ENCODE results near the gene FUS.

The FUS gene

DNA sequence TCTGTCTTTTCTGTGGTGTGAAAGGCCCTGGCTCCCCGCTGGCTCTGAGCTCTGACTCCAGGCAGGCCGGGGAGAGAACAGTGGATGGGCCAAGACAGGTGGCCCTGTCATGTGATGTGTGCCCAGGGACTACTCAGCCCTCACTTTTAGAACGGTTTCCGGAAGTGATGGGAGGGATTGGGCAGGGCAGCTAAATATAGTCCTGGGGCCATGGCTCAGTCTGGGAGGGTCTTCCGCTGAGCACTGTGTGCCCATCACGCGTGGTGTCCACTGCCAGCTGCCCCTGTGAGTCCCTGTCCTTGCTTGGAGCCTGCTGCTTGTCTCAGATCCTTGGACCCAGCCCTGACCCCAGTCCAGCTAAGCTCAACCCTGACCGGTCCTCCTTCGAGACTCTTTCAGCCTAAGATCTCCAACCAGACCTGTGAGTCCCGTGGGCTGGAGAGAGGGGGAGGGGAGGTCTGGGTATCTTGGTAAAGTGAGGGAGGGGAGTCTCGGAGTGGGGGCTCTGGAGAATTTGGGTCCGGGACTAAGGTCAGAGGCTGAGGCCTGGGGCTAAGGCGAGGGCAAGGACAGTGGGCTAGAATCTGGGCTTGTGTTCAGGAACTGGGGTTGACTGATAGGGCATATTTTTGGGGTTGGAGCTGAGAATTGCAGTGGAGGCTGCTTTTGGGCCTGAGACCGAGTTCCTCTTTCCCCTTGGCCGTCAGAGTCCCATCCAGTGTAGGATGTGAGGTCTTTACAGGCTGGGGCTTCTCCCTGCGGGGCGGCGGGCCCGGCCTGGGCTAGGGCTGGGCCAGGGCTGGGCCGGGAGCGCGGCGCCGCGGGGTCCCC, 34.2 kb downstream of the FUS start, which contains the start of gene TRIM72:
Gene TRIM72 (plus strand): TSS at position 243 of the 831 bp plus-strand sequence. CDS start 620 bp downstream, outside the sequence.
- Histone ChIP-seq H3K36me3 (ENCODE audit: insufficient read depth, low read length) (no peaks in the 10 kb centered on the region), H3K4me1 (ENCODE audit: insufficient read depth, low read length, severe bottlenecking) (no peaks in the 10 kb centered on the region), H3F3A (ENCODE audit: insufficient read depth, low read length) (no peaks in the 10 kb centered on the region), H3K9me3 (ENCODE audit: low read length) (no peaks in the 10 kb centered on the region), H4K20me1 (ENCODE audit: insufficient read depth, low read length) (no peaks in the 10 kb centered on the region), H3K4me2 (ENCODE audit: low read length) (no peak within 1 kb of the TSS), H3K9me2 (ENCODE audit: low read depth, low read length) (no peaks in the 10 kb centered on the region), H3K4me3 (ENCODE audit: low read depth, low read length, poor library complexity, severe bottlenecking) (no peak within 1 kb of the TSS), H3K9ac (ENCODE audit: low read length) (no peak within 1 kb of the TSS), H3K27ac (ENCODE audit: low read depth, low read length, poor library complexity, severe bottlenecking) (no peak within 1 kb of the TSS), H2AFZ (ENCODE audit: low read length) (no peak within 1 kb of the TSS), H3K79me2 (ENCODE audit: insufficient read depth, low read length) (no peaks in the 10 kb centered on the region), H3K27me3 (ENCODE audit: insufficient read depth, low read length) (peaks cover 13% of the 10 kb centered on the region; the same call in 1 of the 2 replicates)
- TF ChIP-seq, protein P1, sequence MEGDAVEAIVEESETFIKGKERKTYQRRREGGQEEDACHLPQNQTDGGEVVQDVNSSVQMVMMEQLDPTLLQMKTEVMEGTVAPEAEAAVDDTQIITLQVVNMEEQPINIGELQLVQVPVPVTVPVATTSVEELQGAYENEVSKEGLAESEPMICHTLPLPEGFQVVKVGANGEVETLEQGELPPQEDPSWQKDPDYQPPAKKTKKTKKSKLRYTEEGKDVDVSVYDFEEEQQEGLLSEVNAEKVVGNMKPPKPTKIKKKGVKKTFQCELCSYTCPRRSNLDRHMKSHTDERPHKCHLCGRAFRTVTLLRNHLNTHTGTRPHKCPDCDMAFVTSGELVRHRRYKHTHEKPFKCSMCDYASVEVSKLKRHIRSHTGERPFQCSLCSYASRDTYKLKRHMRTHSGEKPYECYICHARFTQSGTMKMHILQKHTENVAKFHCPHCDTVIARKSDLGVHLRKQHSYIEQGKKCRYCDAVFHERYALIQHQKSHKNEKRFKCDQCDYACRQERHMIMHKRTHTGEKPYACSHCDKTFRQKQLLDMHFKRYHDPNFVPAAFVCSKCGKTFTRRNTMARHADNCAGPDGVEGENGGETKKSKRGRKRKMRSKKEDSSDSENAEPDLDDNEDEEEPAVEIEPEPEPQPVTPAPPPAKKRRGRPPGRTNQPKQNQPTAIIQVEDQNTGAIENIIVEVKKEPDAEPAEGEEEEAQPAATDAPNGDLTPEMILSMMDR (IDR thresholded peaks at IDR 0.05; ENCODE audit: low read length), result no peak
- no peak for TF ChIP-seq EZH2 (IDR thresholded peaks at IDR 0.05; ENCODE audit: borderline replicate concordance, low read length)

DNA sequence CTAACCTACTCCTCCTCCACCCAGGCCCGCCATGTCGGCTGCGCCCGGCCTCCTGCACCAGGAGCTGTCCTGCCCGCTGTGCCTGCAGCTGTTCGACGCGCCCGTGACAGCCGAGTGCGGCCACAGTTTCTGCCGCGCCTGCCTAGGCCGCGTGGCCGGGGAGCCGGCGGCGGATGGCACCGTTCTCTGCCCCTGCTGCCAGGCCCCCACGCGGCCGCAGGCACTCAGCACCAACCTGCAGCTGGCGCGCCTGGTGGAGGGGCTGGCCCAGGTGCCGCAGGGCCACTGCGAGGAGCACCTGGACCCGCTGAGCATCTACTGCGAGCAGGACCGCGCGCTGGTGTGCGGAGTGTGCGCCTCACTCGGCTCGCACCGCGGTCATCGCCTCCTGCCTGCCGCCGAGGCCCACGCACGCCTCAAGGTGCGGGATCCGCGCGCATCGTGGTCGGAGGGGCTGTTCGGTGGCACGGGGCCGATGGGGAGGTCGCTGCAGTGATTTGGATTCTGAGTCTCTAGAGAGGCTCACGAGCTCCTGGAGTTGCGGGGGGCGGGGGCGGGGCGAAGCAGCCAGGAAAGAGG, 34.9 kb downstream of the FUS start:
- Histone ChIP-seq H3K4me2 (ENCODE audit: low read length) (no peak overlapping the region), H3K27me3 (ENCODE audit: insufficient read depth, low read length) (peaks cover 8% of the 10 kb centered on the region; the same call in 1 of the 2 replicates), H3K9me3 (ENCODE audit: low read length) (no peaks in the 10 kb centered on the region), H3K9me2 (ENCODE audit: low read depth, low read length) (no peaks in the 10 kb centered on the region), H3K4me3 (ENCODE audit: low read depth, low read length, poor library complexity, severe bottlenecking) (no peak overlapping the region), H3K79me2 (ENCODE audit: insufficient read depth, low read length) (no peaks in the 10 kb centered on the region), H3K27ac (ENCODE audit: low read depth, low read length, poor library complexity, severe bottlenecking) (no peak overlapping the region), H3K9ac (ENCODE audit: low read length) (no peak overlapping the region), H2AFZ (ENCODE audit: low read length) (no peak overlapping the region), H3K4me1 (ENCODE audit: insufficient read depth, low read length, severe bottlenecking) (no peaks in the 10 kb centered on the region), H3K36me3 (ENCODE audit: insufficient read depth, low read length) (no peaks in the 10 kb centered on the region), H3F3A (ENCODE audit: insufficient read depth, low read length) (no peaks in the 10 kb centered on the region), H4K20me1 (ENCODE audit: insufficient read depth, low read length) (no peaks in the 10 kb centered on the region)
- TF ChIP-seq, protein P1 (IDR thresholded peaks at IDR 0.05; ENCODE audit: low read length), result no peak
- TF ChIP-seq EZH2 (IDR thresholded peaks at IDR 0.05; ENCODE audit: borderline replicate concordance, low read length), result no peak

DNA sequence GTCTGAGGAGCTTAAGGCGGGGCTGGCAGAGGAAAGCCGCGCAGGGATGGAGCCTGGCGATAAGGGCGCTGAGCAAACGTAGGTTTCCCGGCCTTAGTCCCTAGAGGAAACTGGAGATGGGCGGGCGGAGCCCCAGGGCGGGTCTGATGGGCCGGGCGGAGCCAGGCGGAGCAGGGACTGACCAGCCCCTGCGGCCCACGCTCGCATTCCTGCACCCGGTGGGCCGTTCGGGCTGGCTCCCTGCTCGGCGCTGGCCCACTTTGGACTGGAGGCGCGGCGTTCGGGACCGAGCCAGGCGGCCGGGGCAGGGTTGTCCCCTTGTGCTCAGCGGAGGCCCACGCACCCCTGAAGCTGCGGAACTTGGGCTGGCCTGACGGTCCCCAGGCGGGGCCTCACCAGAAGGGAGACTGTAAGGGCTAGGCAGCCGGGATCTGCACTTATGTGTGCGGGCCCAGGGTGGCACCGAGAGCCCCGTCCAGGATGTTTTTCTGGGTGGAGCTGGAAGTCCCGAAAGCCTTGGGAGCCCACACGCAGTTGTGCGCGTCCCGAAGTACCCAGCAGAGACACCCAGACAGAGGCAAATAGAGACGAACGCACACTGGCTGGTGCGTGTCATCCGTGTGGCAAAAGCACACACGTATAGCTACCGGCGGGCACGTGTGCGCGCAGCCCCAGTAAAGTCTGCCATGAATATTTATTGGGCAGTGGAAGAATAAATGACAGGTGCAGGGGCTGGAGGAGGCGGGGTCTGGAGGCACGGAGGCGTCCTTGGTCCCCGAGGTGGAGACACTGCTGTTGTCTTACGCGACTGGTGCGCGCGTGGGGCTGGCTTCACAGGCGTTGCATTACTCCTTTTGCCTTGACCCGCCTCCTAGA, 35.6 kb downstream of the FUS start:
- H3K9me2 ChIP-seq (ENCODE audit: low read depth, low read length), result no peaks in the 10 kb centered on the region
- no peak for TF ChIP-seq EZH2 (IDR thresholded peaks at IDR 0.05; ENCODE audit: borderline replicate concordance, low read length)
- TF ChIP-seq, protein P1 (IDR thresholded peaks at IDR 0.05; ENCODE audit: low read length), result no peak
- H2AFZ ChIP-seq (ENCODE audit: low read length), result no peak overlapping the region
- no peaks in the 10 kb centered on the region for H3K79me2 ChIP-seq (ENCODE audit: insufficient read depth, low read length)
- no peak overlapping the region; the same call in 1 of the 2 replicates for H3K4me2 ChIP-seq (ENCODE audit: low read length)
- H3K4me3 ChIP-seq (ENCODE audit: low read depth, low read length, poor library complexity, severe bottlenecking), result no peak overlapping the region
- peaks cover 8% of the 10 kb centered on the region; the same call in 1 of the 2 replicates for H3K27me3 ChIP-seq (ENCODE audit: insufficient read depth, low read length)
- H3F3A ChIP-seq (ENCODE audit: insufficient read depth, low read length), result no peaks in the 10 kb centered on the region
- H3K9ac ChIP-seq (ENCODE audit: low read length), result no peak overlapping the region
- no peaks in the 10 kb centered on the region for H3K36me3 ChIP-seq (ENCODE audit: insufficient read depth, low read length)
- H3K4me1 ChIP-seq (ENCODE audit: insufficient read depth, low read length, severe bottlenecking), result no peaks in the 10 kb centered on the region
- H3K27ac ChIP-seq (ENCODE audit: low read depth, low read length, poor library complexity, severe bottlenecking), result no peak overlapping the region
- no peaks in the 10 kb centered on the region for H4K20me1 ChIP-seq (ENCODE audit: insufficient read depth, low read length)
- no peaks in the 10 kb centered on the region for H3K9me3 ChIP-seq (ENCODE audit: low read length)

All from OCI-LY1 (cell line).